ENCODE measurements around the gene OSBPL9. TPM values are rescaled to one million over a fixed set of nuclear protein-coding genes. Genes with fewer than 3 reads are reported as not detected.

The OSBPL9 gene
- total RNA-seq, result 68.5 and 72.7 TPM in 2 replicates

GRCh38 chr1:51616903-51617708 lies at the start of gene OSBPL9:
Gene OSBPL9, plus strand, starts transcription at chr1:51617092. Its CDS starts 19 bp downstream, at chr1:51617111.

Other genes with a start within 250 kb of the OSBPL9 start
- 42.9 and 51.6 TPM in 2 replicates for gene EPS15, start 97.8 kb upstream of the OSBPL9 start, total RNA-seq

All from bronchial smooth muscle cell (primary cell).